Astrocyte (in vitro differentiated cells and primary cell): ENCODE data around the gene MYH10. TPM values are rescaled to one million over a fixed set of nuclear protein-coding genes. Genes with fewer than 3 reads are reported as not detected.

Source experiments
- DNase-seq: peaks from one replicate; pipeline ENCODE4 v3.0.0-alpha.2; 2010; ENCODE audit warnings: low read depth
- FAIRE-seq: peaks from 2 replicates; lab custom pipeline; 2011; peaks lifted over from hg19 to GRCh38; lab: Jason Lieb, UNC
- H2AFZ ChIP-seq: 2 replicates; pipeline ENCODE4 v1.6.0; 2012; ENCODE audit warnings: low read depth, low read length, inconsistent platforms
- H3K27ac ChIP-seq: 2 replicates; pipeline ENCODE4 v1.5.1; 2011; ENCODE audit warnings: low read depth, low read length, inconsistent platforms
- H3K27me3 ChIP-seq: 2 replicates; pipeline ENCODE4 v1.6.0; 2011; ENCODE audit warnings: low read length, inconsistent platforms; ENCODE audit not compliant: insufficient read depth
- H3K36me3 ChIP-seq: 2 replicates; pipeline ENCODE4 v1.5.1; 2011; ENCODE audit warnings: low read length, inconsistent platforms; ENCODE audit not compliant: insufficient read depth
- H3K4me1 ChIP-seq: 2 replicates; pipeline ENCODE4 v1.5.1; 2011; ENCODE audit warnings: low read length, inconsistent platforms; ENCODE audit not compliant: insufficient read depth
- H3K4me2 ChIP-seq: 2 replicates; pipeline ENCODE4 v1.6.0; 2012; ENCODE audit warnings: low read length, inconsistent platforms
- H3K4me3 ChIP-seq: 2 replicates; pipeline ENCODE4 v1.5.1; 2011; ENCODE audit warnings: low read depth, mild to moderate bottlenecking, low read length, inconsistent platforms; ENCODE audit not compliant: insufficient read depth
- H3K79me2 ChIP-seq: 2 replicates; pipeline ENCODE4 v1.6.0; 2012; ENCODE audit warnings: mild to moderate bottlenecking, low read length, inconsistent platforms; ENCODE audit not compliant: insufficient read depth
- H3K9ac ChIP-seq: 2 replicates; pipeline ENCODE4 v1.6.0; 2012; ENCODE audit warnings: mild to moderate bottlenecking, low read length, inconsistent platforms
- H3K9me3 ChIP-seq: 2 replicates; pipeline ENCODE4 v1.5.1; 2012; ENCODE audit warnings: low read depth, mild to moderate bottlenecking, low read length, inconsistent platforms; ENCODE audit not compliant: insufficient read depth
- H4K20me1 ChIP-seq: 2 replicates; pipeline ENCODE4 v1.6.0; 2012; ENCODE audit warnings: low read length, inconsistent platforms; ENCODE audit not compliant: insufficient read depth
- H3K27ac Mint-ChIP-seq: one replicate; pipeline ENCODE4 v1.8.0; 2021; ENCODE audit warnings: mild to moderate bottlenecking, mixed read lengths; ENCODE audit not compliant: unreplicated experiment
- H3K27me3 Mint-ChIP-seq: one replicate; pipeline ENCODE4 v1.8.0; 2021; ENCODE audit warnings: low read depth, mixed read lengths; ENCODE audit not compliant: unreplicated experiment
- H3K36me3 Mint-ChIP-seq: one replicate; pipeline ENCODE4 v1.8.0; 2021; ENCODE audit warnings: low read depth, mixed read lengths; ENCODE audit not compliant: unreplicated experiment
- H3K4me1 Mint-ChIP-seq: one replicate; pipeline ENCODE4 v1.8.0; 2021; ENCODE audit warnings: low read depth, mixed read lengths; ENCODE audit not compliant: unreplicated experiment
- H3K4me3 Mint-ChIP-seq: one replicate; pipeline ENCODE4 v1.8.0; 2021; ENCODE audit warnings: mild to moderate bottlenecking, moderate library complexity, mixed read lengths; ENCODE audit not compliant: unreplicated experiment
- H3K9me3 Mint-ChIP-seq: one replicate; pipeline ENCODE4 v1.8.0; 2021; ENCODE audit warnings: mild to moderate bottlenecking, mixed read lengths; ENCODE audit not compliant: unreplicated experiment
- CTCF ChIP-seq: IDR thresholded peaks from 2 replicates; pipeline ENCODE4 v1.5.1; 2011; ENCODE audit warnings: low read depth, mild to moderate bottlenecking, inconsistent platforms, low read length, moderate library complexity; ENCODE audit not compliant: insufficient read depth
- EZH2 ChIP-seq: IDR thresholded peaks from 2 replicates; pipeline ENCODE4 v1.6.1; 2012; ENCODE audit warnings: mild to moderate bottlenecking, low read length, inconsistent platforms; ENCODE audit not compliant: insufficient read depth
- total RNA-seq: library from RNA; stranded (reverse); gene quantifications from 2 replicates; pipeline ENCODE4 v1.2.1, GENCODE V29; 2021

MYH10 gene
- total RNA-seq, 1 donor from 2014 or later: 150 TPM

GRCh38 chr17:8514801-8515200 is 115.7 kb downstream of the MYH10 start:
- no peak overlapping the region for H3K4me3 Mint-ChIP-seq
- no peak overlapping the region for H3K9ac ChIP-seq
- DNase-seq: no peak
- no peak overlapping the region for H3K27ac Mint-ChIP-seq
- H3K4me1 ChIP-seq: no peaks in the 10 kb centered on the region
- H3K27ac ChIP-seq: no peak overlapping the region
- no peaks in the 10 kb centered on the region for H3K9me3 Mint-ChIP-seq
- TF ChIP-seq CTCF (no peak), EZH2 (no peak)
- no peak for FAIRE-seq
- no peaks in the 10 kb centered on the region for H3K4me1 Mint-ChIP-seq
- no peaks in the 10 kb centered on the region for H3K9me3 ChIP-seq
- H3K27me3 ChIP-seq: no peaks in the 10 kb centered on the region
- H2AFZ ChIP-seq: no peak overlapping the region
- H3K27me3 Mint-ChIP-seq: no peaks in the 10 kb centered on the region
- H4K20me1 ChIP-seq: peaks cover 20% of the 10 kb centered on the region
- H3K36me3 Mint-ChIP-seq: peaks cover 19% of the 10 kb centered on the region
- no peak overlapping the region for H3K4me2 ChIP-seq
- H3K36me3 ChIP-seq: peaks cover 69% of the 10 kb centered on the region
- no peak overlapping the region for H3K4me3 ChIP-seq
- H3K79me2 ChIP-seq: no peaks in the 10 kb centered on the region

GRCh38 chr17:8506145-8506544 is 124.4 kb downstream of the MYH10 start:
- Histone ChIP-seq H3K4me2 (no peak overlapping the region), H3K4me1 (no peaks in the 10 kb centered on the region), H3K36me3 (peaks cover 59% of the 10 kb centered on the region), H3K9ac (no peak overlapping the region), H3K4me3 (no peak overlapping the region), H4K20me1 (peaks cover 27% of the 10 kb centered on the region), H3K79me2 (no peaks in the 10 kb centered on the region), H3K27me3 (no peaks in the 10 kb centered on the region), H3K27ac (no peak overlapping the region), H3K9me3 (no peaks in the 10 kb centered on the region), H2AFZ (no peak overlapping the region)
- H3K4me3 Mint-ChIP-seq: no peak overlapping the region
- no peak overlapping the region for H3K27ac Mint-ChIP-seq
- peaks cover 22% of the 10 kb centered on the region for H3K36me3 Mint-ChIP-seq
- TF ChIP-seq EZH2 (no peak), CTCF (no peak)
- no peak for DNase-seq
- H3K27me3 Mint-ChIP-seq: no peaks in the 10 kb centered on the region
- H3K9me3 Mint-ChIP-seq: no peaks in the 10 kb centered on the region
- peaks cover 4% of the 10 kb centered on the region for H3K4me1 Mint-ChIP-seq
- FAIRE-seq: no peak

- TF ChIP-seq CTCF (no peak), EZH2 (no peak)
- H3K4me2 ChIP-seq: no peak overlapping the region
- H3K27me3 ChIP-seq: no peaks in the 10 kb centered on the region
- Mint-ChIP-seq H3K27me3 (no peaks in the 10 kb centered on the region), H3K27ac (no peak overlapping the region), H3K4me1 (peaks cover 4% of the 10 kb centered on the region), H3K36me3 (peaks cover 28% of the 10 kb centered on the region), H3K4me3 (no peak overlapping the region), H3K9me3 (peaks cover 2% of the 10 kb centered on the region)
- H3K9me3 ChIP-seq: no peaks in the 10 kb centered on the region
- H3K27ac ChIP-seq: no peak overlapping the region
- peaks cover 28% of the 10 kb centered on the region for H4K20me1 ChIP-seq
- no peak overlapping the region for H3K9ac ChIP-seq
- no peak overlapping the region for H2AFZ ChIP-seq
- DNase-seq (no peak), FAIRE-seq (no peak)
- H3K79me2 ChIP-seq: no peaks in the 10 kb centered on the region
- peaks cover 64% of the 10 kb centered on the region for H3K36me3 ChIP-seq
- H3K4me3 ChIP-seq: no peak overlapping the region
- H3K4me1 ChIP-seq: no peaks in the 10 kb centered on the region
Observed at GRCh38 chr17:8504460-8505207, 125.9 kb downstream of the MYH10 start.
